Esophagus muscularis mucosa (tissue), 4 donors: ENCODE results near the gene PACRG. TPM values are rescaled to one million over a fixed set of nuclear protein-coding genes. Genes with fewer than 3 reads are reported as not detected.

Experiments
- DNase-seq: peaks from one replicate; pipeline ENCODE4 v3.0.0-alpha.2; 2017; ENCODE audit errors: extremely low spot score
- H3K27ac ChIP-seq, 4 donors: fragments of 200-600 bp; sonication (generic); replicated peaks in 1 of 4; 1 replicate in 3 of 4; 2 replicates in 1 of 4; pipeline ENCODE4 v1.5.1; 2016 to 2019; ENCODE audit warnings: mild to moderate bottlenecking in 1 of 4
- H3K27me3 ChIP-seq, 4 donors: fragments of 200-600 bp; sonication (generic); one replicate each; pipeline versions ENCODE4 v1.5.1 to v1.6.0; 2016 to 2019
- H3K36me3 ChIP-seq, 4 donors: fragments of 200-600 bp; sonication (generic); one replicate each; pipeline ENCODE4 v1.5.1; 2016 to 2019
- H3K4me1 ChIP-seq, 4 donors: fragments of 200-600 bp; sonication (generic); one replicate each; pipeline ENCODE4 v1.5.1; 2016 to 2019
- H3K4me3 ChIP-seq, 4 donors: fragments of 200-600 bp; sonication (generic); 1 replicate in 2 of 4; 2 replicates in 2 of 4; pipeline ENCODE4 v1.5.1; 2016 to 2019; ENCODE audit warnings: mild to moderate bottlenecking in 4 of 4, moderate library complexity in 1 of 4
- H3K9me3 ChIP-seq, 4 donors: fragments of 200-600 bp; sonication (generic); 1 replicate in 3 of 4; 2 replicates in 1 of 4; pipeline ENCODE4 v1.5.1; 2016 to 2019
- CTCF ChIP-seq, 3 experiments: fragments of 200-600 bp in 2 of 3; fragments of 450-650 bp in 1 of 3; sonication (generic) in 2 of 3; IDR thresholded peaks; one replicate each; pipeline ENCODE4 v1.5.1; 2017 to 2019; ENCODE audit warnings: antibody characterized with exemption in 3 of 3, mild to moderate bottlenecking in 2 of 3, moderate library complexity in 1 of 3
- EP300 ChIP-seq: sonication (generic); formaldehyde crosslinking; IDR thresholded peaks from one replicate; pipeline ENCODE4 v1.6.1; 2017; ENCODE audit warnings: antibody characterized with exemption
- POLR2A ChIP-seq: fragments of 450-650 bp; IDR thresholded peaks from one replicate; pipeline ENCODE4 v1.6.1; 2017; ENCODE audit warnings: antibody characterized with exemption, moderate library complexity, mild to moderate bottlenecking, low read depth
- POLR2AphosphoS5 ChIP-seq, 2 donors: sonication (generic); formaldehyde crosslinking; IDR thresholded peaks; one replicate each; pipeline ENCODE4 v1.6.1; 2017; ENCODE audit warnings: antibody characterized with exemption in 2 of 2
- WGBS: methylation state at CpG from one replicate; pipeline ENCODE4 v1.1.5; 2018; 5-methylcytosine and 5-hydroxymethylcytosine counted together
- intact Hi-C: fragments of 100-400 bp; cut with DNase I; formaldehyde crosslinking; loops from one replicate; pipeline ENCODE4 v1.15.1; 2023
- total RNA-seq, 4 donors: library from RNA; depleted of rRNA; stranded (reverse); fragments of >200 nt; gene quantifications; one replicate each; pipeline versions ENCODE4 v1.1.0 to v1.2.1, GENCODE V29; 2016

The PACRG gene
- total RNA-seq, 4 donors from 2014 or later: 1.3 to 3.5 (median 1.8) TPM; not detected in 1

- Histone ChIP-seq H3K27me3 (no peaks in the 10 kb centered on the region), H3K9me3 (no peaks in the 10 kb centered on the region), H3K27ac (no peak overlapping the region), H3K36me3 (no peaks in the 10 kb centered on the region), H3K4me1 (peaks cover 0 to 5% (median 2%) of the 10 kb centered on the region in 4 donors), H3K4me3 (no peak overlapping the region)
- no peak for DNase-seq
- TF ChIP-seq CTCF (IDR thresholded peaks at IDR 0.05): no peak
- no peak for TF ChIP-seq POLR2A
- TF ChIP-seq EP300: no peak
- TF ChIP-seq POLR2AphosphoS5 (IDR thresholded peaks at IDR 0.05): no peak
- intact Hi-C loops: no loop called here
- 72% methylated on average over 5 of the region's 5 CpGs for WGBS
Measured at GRCh38 chr6:162690158-162690557, 37.6 kb upstream of the PACRG start.

- no peak overlapping the region for H3K27ac ChIP-seq
- no peaks in the 10 kb centered on the region for H3K27me3 ChIP-seq
- intact Hi-C loops: no loop called here
- no peaks in the 10 kb centered on the region for H3K4me1 ChIP-seq
- no peak for DNase-seq
- H3K4me3 ChIP-seq: no peak overlapping the region
- no peaks in the 10 kb centered on the region for H3K36me3 ChIP-seq
- no peak for TF ChIP-seq POLR2AphosphoS5 (IDR thresholded peaks at IDR 0.05)
- no peak for TF ChIP-seq CTCF (IDR thresholded peaks at IDR 0.05)
- WGBS: 67% methylated on average over 1 of the region's 1 CpG
- H3K9me3 ChIP-seq: no peaks in the 10 kb centered on the region
Measured at GRCh38 chr6:162697872-162698403, 29.8 kb upstream of the PACRG start.

GRCh38 chr6:162698440-162698839, 29.3 kb upstream of the PACRG start:
- H3K27me3 ChIP-seq: no peaks in the 10 kb centered on the region
- no peak overlapping the region for H3K4me3 ChIP-seq
- no peak overlapping the region for H3K27ac ChIP-seq
- no peak for DNase-seq
- H3K36me3 ChIP-seq: no peaks in the 10 kb centered on the region
- intact Hi-C loops: no loop called here
- H3K4me1 ChIP-seq: no peaks in the 10 kb centered on the region
- no peaks in the 10 kb centered on the region for H3K9me3 ChIP-seq
- no peak for TF ChIP-seq POLR2A
- no peak for TF ChIP-seq EP300
- TF ChIP-seq CTCF (IDR thresholded peaks at IDR 0.05): no peak

- Histone ChIP-seq H3K4me3 (no peak overlapping the region), H3K27me3 (no peaks in the 10 kb centered on the region), H3K36me3 (no peaks in the 10 kb centered on the region), H3K4me1 (no peaks in the 10 kb centered on the region), H3K9me3 (no peaks in the 10 kb centered on the region), H3K27ac (no peak overlapping the region)
- DNase-seq: no peak
- TF ChIP-seq EP300 (no peak), POLR2AphosphoS5 (IDR thresholded peaks at IDR 0.05) (no peak), CTCF (IDR thresholded peaks at IDR 0.05) (no peak), POLR2A (no peak)
- 76% methylated on average over 2 of the region's 2 CpGs for whole genome bisulfite sequencing
- intact Hi-C loops: no loop called here
Measured at GRCh38 chr6:162699961-162700360, 27.8 kb upstream of the PACRG start.

- H3K27ac ChIP-seq: no peak overlapping the region
- H3K36me3 ChIP-seq: no peaks in the 10 kb centered on the region
- H3K27me3 ChIP-seq: no peaks in the 10 kb centered on the region
- H3K4me3 ChIP-seq: no peak overlapping the region
- H3K9me3 ChIP-seq: no peaks in the 10 kb centered on the region
- TF ChIP-seq CTCF (IDR thresholded peaks at IDR 0.05): no peak
- TF ChIP-seq POLR2A: no peak
- no peak for TF ChIP-seq POLR2AphosphoS5 (IDR thresholded peaks at IDR 0.05)
- no peak for TF ChIP-seq EP300
- intact Hi-C loops: no loop called here
- WGBS: 86% methylated on average over 3 of the region's 3 CpGs
- H3K4me1 ChIP-seq: peaks cover 6 to 8% (median 7%) of the 10 kb centered on the region in 4 donors
- no peak for DNase-seq
Measured at GRCh38 chr6:162700966-162701365, 26.8 kb upstream of the PACRG start.
